ENCODE measurements around the gene MOK. TPM values are rescaled to one million over a fixed set of nuclear protein-coding genes. Genes with fewer than 3 reads are reported as not detected.

MOK gene
- total and polyA plus RNA-seq, 2 experiments from 2014 or later, result 28.1 to 31.7 TPM

DNA sequence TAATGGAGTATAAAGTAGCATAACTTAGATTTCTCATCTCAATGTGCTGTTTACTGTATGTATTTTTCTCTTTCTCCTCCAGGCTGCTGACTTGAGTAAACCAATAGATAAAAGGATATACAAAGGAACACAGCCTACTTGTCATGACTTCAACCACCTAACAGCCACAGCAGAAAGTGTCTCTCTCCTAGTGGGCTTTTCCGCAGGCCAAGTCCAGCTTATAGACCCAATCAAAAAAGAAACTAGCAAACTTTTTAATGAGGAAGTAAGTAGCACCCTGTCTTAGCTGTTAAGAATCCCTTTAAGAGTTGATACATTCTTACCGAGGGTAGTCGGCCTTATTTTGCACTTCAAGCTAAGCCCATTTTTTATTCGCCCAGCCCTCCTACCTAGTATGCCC lies 110.1 kb downstream of the MOK start:
- Histone ChIP-seq H3K36me3 (no peaks in the 10 kb centered on the region), H3K4me3 (no peak overlapping the region), H3K27me3 (no peaks in the 10 kb centered on the region), H3K4me1 (ENCODE audit: low read depth) (peaks cover 9% of the 10 kb centered on the region), H3K27ac (no peak overlapping the region), H3K9me3 (ENCODE audit: low read depth) (no peaks in the 10 kb centered on the region)
- TF ChIP-seq, protein P1, sequence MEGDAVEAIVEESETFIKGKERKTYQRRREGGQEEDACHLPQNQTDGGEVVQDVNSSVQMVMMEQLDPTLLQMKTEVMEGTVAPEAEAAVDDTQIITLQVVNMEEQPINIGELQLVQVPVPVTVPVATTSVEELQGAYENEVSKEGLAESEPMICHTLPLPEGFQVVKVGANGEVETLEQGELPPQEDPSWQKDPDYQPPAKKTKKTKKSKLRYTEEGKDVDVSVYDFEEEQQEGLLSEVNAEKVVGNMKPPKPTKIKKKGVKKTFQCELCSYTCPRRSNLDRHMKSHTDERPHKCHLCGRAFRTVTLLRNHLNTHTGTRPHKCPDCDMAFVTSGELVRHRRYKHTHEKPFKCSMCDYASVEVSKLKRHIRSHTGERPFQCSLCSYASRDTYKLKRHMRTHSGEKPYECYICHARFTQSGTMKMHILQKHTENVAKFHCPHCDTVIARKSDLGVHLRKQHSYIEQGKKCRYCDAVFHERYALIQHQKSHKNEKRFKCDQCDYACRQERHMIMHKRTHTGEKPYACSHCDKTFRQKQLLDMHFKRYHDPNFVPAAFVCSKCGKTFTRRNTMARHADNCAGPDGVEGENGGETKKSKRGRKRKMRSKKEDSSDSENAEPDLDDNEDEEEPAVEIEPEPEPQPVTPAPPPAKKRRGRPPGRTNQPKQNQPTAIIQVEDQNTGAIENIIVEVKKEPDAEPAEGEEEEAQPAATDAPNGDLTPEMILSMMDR (IDR thresholded peaks at IDR 0.05; ENCODE audit: low read depth, low read length), result no peak
- DNase-seq (ENCODE audit: low read depth in 1 of 2, low spot score in 1 of 2), result no peak

DNA sequence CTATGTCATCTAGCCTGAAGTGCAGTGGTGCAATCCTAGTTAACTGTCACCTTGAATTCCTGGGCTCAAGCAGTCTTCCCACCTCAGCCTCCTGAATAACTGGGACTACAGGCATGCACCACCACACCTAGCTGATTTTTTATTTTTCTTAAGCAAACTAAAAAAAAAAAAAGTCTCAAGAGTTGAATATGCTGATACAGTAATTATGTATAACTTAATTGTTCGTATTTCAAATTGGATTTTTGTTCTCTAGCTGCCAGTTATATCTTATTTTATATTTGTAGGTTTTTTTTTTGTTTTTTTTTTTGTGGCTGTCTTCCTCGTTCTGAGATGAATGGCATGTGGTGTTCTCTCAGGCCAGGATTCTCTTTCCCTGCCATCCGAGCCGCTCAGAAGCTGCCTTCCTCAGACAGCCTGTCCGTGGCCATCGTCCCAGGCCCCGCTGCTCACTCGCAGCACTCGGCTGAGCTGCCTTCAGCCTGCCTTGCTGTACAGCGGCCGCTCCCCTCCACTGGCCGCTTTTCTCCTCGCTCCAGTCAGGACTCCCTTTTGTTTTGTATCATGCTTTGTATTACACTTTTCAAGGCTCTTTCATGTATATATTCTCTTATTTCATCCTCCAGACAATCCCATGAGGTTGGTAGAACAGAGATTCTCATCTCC lies 112.0 kb downstream of the MOK start:
- H3K9me3 ChIP-seq (ENCODE audit: low read depth), result no peaks in the 10 kb centered on the region
- no peaks in the 10 kb centered on the region for H3K36me3 ChIP-seq
- no peak for DNase-seq (ENCODE audit: low read depth in 1 of 2, low spot score in 1 of 2)
- H3K4me3 ChIP-seq, result no peak overlapping the region
- TF ChIP-seq, protein P1 (IDR thresholded peaks at IDR 0.05; ENCODE audit: low read depth, low read length), result no peak
- H3K27me3 ChIP-seq, result no peaks in the 10 kb centered on the region
- H3K4me1 ChIP-seq (ENCODE audit: low read depth), result peaks cover 9% of the 10 kb centered on the region
- no peak overlapping the region for H3K27ac ChIP-seq

DNA sequence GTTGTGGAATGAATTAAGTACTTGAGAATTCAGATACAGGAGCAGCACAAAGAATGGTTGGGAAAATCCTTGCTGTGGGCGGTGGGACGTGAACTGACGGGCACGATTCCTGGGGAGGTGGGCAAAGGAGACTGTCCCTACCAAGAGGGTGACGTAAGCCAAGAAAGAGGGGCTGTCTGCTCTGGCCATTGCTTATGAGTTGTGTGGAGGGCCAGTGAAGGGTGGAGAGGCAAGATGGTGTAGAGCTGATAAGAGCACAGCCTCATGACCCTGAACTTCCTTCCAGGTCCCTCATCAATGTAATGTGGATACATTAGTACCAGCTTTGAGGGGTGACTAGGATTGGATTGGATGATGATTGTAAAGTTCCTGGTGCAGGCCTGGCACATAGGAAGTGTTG lies 115.1 kb downstream of the MOK start:
- H3K27me3 ChIP-seq, result no peaks in the 10 kb centered on the region
- H3K36me3 ChIP-seq, result no peaks in the 10 kb centered on the region
- TF ChIP-seq, protein P1 (IDR thresholded peaks at IDR 0.05; ENCODE audit: low read depth, low read length), result no peak
- DNase-seq (ENCODE audit: low read depth in 1 of 2, low spot score in 1 of 2), result no peak
- no peak overlapping the region for H3K27ac ChIP-seq
- peaks cover 25% of the 10 kb centered on the region for H3K4me1 ChIP-seq (ENCODE audit: low read depth)
- no peak overlapping the region for H3K4me3 ChIP-seq
- no peaks in the 10 kb centered on the region for H3K9me3 ChIP-seq (ENCODE audit: low read depth)

DNA sequence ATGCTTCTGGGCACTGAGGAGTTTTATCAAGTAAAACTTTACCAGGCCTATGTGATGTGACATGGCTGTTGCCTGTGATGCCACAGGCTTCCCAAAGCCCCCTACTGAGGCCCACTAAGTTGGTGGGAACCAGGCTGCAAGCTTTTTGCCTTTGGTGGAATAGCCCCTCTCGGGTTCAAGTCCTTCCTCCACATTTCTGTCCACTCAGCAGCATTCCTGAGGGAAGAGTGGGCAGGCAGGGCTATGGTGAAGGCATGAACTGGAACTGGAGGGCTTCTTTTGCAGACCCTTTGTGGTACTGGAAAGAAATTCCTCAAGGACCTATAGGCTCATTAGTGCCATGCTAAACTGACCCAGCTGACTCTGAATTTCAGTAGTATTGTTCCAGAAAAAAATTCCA lies 116.8 kb downstream of the MOK start:
- H3K9me3 ChIP-seq (ENCODE audit: low read depth), result no peaks in the 10 kb centered on the region
- TF ChIP-seq, protein P1 (IDR thresholded peaks at IDR 0.05; ENCODE audit: low read depth, low read length), result no peak
- no peaks in the 10 kb centered on the region for H3K27me3 ChIP-seq
- H3K4me1 ChIP-seq (ENCODE audit: low read depth), result peaks cover 25% of the 10 kb centered on the region
- no peak overlapping the region for H3K4me3 ChIP-seq
- no peaks in the 10 kb centered on the region for H3K36me3 ChIP-seq
- peak overlapping the region; percentile 37 for H3K27ac ChIP-seq
- DNase-seq (ENCODE audit: low read depth in 1 of 2, low spot score in 1 of 2), result no peak

DNA sequence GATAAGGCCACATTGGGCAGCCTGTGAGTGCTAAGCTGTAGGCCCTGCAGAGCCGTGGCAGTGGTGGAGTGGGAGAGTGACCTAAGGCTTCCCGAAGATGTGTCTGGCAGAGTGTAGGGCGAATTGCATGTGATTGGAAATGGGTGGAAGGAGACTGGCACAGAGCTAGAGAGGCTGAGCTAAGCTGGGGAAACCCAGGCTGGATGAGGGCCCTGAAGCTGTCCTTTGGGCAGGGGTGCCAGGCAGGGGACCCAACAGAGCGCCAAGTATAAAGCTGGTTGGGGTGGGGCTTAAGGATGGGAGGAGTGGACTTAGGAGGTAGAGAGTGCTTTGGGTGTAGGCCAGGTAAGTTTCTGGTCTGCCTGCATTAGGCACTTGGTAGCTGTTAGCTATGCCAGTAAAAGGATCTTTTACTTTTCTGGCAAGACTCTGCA lies 117.4 kb downstream of the MOK start:
- Histone ChIP-seq H3K9me3 (ENCODE audit: low read depth) (no peaks in the 10 kb centered on the region), H3K4me1 (ENCODE audit: low read depth) (peaks cover 25% of the 10 kb centered on the region), H3K27me3 (no peaks in the 10 kb centered on the region), H3K4me3 (no peak overlapping the region), H3K27ac (peak overlapping the region; percentile 37), H3K36me3 (no peaks in the 10 kb centered on the region)
- TF ChIP-seq, protein P1 (IDR thresholded peaks at IDR 0.05; ENCODE audit: low read depth, low read length), result no peak
- DNase-seq (ENCODE audit: low read depth in 1 of 2, low spot score in 1 of 2), result no peak

Measured in cardiac muscle cell (in vitro differentiated cells and primary cell).